HepG2 (cell line): ENCODE measurements around the gene GGA1. TPM values are rescaled to one million over a fixed set of nuclear protein-coding genes. Genes with fewer than 3 reads are reported as not detected.

Source experiments
- SKIL ChIP-seq: sonication (generic); formaldehyde crosslinking; IDR thresholded peaks from 2 replicates; pipeline ENCODE4 v1.8.0; 2022; ENCODE audit warnings: missing genetic modification reagents, mild to moderate bottlenecking, moderate library complexity, borderline replicate concordance
- SOX13 ChIP-seq, 3 experiments: fragments of 450-650 bp in 1 of 3; sonication (generic) in 1 of 3; formaldehyde crosslinking in 1 of 3; IDR thresholded peaks in 2 of 3; conservative IDR thresholded peaks in 1 of 3; 2 replicates each; pipeline versions ENCODE4 v1.5.0 to v1.6.1; 2016 to 2020; ENCODE audit warnings: antibody characterized with exemption in 1 of 3, mild to moderate bottlenecking in 1 of 3, missing compliant biosample characterization in 1 of 3, missing genetic modification reagents in 1 of 3, moderate library complexity in 1 of 3
- TGIF2 ChIP-seq: IDR thresholded peaks from 2 replicates; pipeline ENCODE4 v1.6.1; 2016; ENCODE audit warnings: control low read depth, missing compliant biosample characterization
- ZBTB7B ChIP-seq: sonication (generic); formaldehyde crosslinking; IDR thresholded peaks from 2 replicates; pipeline ENCODE4 v1.4.0; 2020; ENCODE audit warnings: missing genetic modification reagents
- ZFP90 ChIP-seq: sonication (generic); formaldehyde crosslinking; IDR thresholded peaks from 2 replicates; pipeline ENCODE4 v1.8.0; 2022; ENCODE audit warnings: missing genetic modification reagents, mild to moderate bottlenecking, inconsistent platforms, borderline replicate concordance
- ZNF274 ChIP-seq: sonication (generic); formaldehyde crosslinking; IDR thresholded peaks from 2 replicates; pipeline ENCODE4 v1.5.1; 2020; ENCODE audit warnings: mild to moderate bottlenecking, missing genetic modification reagents
- polyA plus RNA-seq, 8 experiments: library from polyadenylated mRNA; depleted of rRNA in 3 of 8; stranded (reverse) in 7 of 8; unstranded in 1 of 8; fragments of >200 nt; fragmentation: Illumina TruSeq in 4 of 8; extraction: Trizol in 4 of 8; gene quantifications; 2 replicates each; pipeline versions ENCODE4 v1.2.1 to v1.2.3, GENCODE V29; 2011 to 2016; ENCODE audit warnings: low read depth in 4 of 8, missing spikeins in 1 of 8, mixed read lengths in 1 of 8; ENCODE audit not compliant: insufficient read depth in 1 of 8
- total RNA-seq, 5 experiments: library from RNA; depleted of rRNA; stranded (reverse); fragments of >200 nt; fragmentation: Illumina TruSeq; extraction: Trizol; gene quantifications; 2 replicates each; pipeline ENCODE4 v1.2.3, GENCODE V29; 2016; ENCODE audit warnings: low read depth in 1 of 5
- TF ChIP-seq, protein P1 (sequence below): sonication (generic); formaldehyde crosslinking; conservative IDR thresholded peaks from 2 replicates; pipeline ENCODE4 v1.4.0; 2020; ENCODE audit warnings: missing genetic modification reagents
- TF ChIP-seq, protein P2 (sequence below): sonication (generic); formaldehyde crosslinking; IDR thresholded peaks from 2 replicates; pipeline ENCODE4 v1.5.0; 2020; ENCODE audit warnings: mild to moderate bottlenecking, missing genetic modification reagents, moderate library complexity
- TF ChIP-seq, protein P3 (sequence below): sonication (generic); formaldehyde crosslinking; IDR thresholded peaks from 2 replicates; pipeline ENCODE4 v1.4.0; 2020; ENCODE audit warnings: mild to moderate bottlenecking, missing genetic modification reagents, borderline replicate concordance
- TF ChIP-seq, protein P4 (sequence below): sonication (generic); formaldehyde crosslinking; IDR thresholded peaks from 2 replicates; pipeline ENCODE4 v1.5.0; 2020; ENCODE audit warnings: mild to moderate bottlenecking, missing genetic modification reagents
- TF ChIP-seq, protein P5 (sequence below): IDR thresholded peaks from 2 replicates; pipeline ENCODE4 v1.6.1; 2016

The GGA1 gene
- total and polyA plus RNA-seq, 2 of the 13 experiments (the other 11 are each of a cell fraction or from before 2014, with no cell fraction given): 29.1 to 87.2 TPM

- peak; percentile 18; the same call in 1 of the 2 replicates for TF ChIP-seq ZBTB7B (CRISPR knock-in tag)
- TF ChIP-seq SKIL (CRISPR knock-in tag): no peak; the same call in 1 of the 2 replicates
- TF ChIP-seq, protein P1, sequence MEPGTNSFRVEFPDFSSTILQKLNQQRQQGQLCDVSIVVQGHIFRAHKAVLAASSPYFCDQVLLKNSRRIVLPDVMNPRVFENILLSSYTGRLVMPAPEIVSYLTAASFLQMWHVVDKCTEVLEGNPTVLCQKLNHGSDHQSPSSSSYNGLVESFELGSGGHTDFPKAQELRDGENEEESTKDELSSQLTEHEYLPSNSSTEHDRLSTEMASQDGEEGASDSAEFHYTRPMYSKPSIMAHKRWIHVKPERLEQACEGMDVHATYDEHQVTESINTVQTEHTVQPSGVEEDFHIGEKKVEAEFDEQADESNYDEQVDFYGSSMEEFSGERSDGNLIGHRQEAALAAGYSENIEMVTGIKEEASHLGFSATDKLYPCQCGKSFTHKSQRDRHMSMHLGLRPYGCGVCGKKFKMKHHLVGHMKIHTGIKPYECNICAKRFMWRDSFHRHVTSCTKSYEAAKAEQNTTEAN (CRISPR knock-in tag): 0 out of 2 replicates have a peak, but pooled peaks have one; percentile 31
- peak; percentile 26; the same call in 1 of the 2 replicates for TF ChIP-seq ZFP90
- TF ChIP-seq, protein P2, sequence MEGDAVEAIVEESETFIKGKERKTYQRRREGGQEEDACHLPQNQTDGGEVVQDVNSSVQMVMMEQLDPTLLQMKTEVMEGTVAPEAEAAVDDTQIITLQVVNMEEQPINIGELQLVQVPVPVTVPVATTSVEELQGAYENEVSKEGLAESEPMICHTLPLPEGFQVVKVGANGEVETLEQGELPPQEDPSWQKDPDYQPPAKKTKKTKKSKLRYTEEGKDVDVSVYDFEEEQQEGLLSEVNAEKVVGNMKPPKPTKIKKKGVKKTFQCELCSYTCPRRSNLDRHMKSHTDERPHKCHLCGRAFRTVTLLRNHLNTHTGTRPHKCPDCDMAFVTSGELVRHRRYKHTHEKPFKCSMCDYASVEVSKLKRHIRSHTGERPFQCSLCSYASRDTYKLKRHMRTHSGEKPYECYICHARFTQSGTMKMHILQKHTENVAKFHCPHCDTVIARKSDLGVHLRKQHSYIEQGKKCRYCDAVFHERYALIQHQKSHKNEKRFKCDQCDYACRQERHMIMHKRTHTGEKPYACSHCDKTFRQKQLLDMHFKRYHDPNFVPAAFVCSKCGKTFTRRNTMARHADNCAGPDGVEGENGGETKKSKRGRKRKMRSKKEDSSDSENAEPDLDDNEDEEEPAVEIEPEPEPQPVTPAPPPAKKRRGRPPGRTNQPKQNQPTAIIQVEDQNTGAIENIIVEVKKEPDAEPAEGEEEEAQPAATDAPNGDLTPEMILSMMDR (CRISPR knock-in tag): peak; percentile 74
- TF ChIP-seq, protein P3, sequence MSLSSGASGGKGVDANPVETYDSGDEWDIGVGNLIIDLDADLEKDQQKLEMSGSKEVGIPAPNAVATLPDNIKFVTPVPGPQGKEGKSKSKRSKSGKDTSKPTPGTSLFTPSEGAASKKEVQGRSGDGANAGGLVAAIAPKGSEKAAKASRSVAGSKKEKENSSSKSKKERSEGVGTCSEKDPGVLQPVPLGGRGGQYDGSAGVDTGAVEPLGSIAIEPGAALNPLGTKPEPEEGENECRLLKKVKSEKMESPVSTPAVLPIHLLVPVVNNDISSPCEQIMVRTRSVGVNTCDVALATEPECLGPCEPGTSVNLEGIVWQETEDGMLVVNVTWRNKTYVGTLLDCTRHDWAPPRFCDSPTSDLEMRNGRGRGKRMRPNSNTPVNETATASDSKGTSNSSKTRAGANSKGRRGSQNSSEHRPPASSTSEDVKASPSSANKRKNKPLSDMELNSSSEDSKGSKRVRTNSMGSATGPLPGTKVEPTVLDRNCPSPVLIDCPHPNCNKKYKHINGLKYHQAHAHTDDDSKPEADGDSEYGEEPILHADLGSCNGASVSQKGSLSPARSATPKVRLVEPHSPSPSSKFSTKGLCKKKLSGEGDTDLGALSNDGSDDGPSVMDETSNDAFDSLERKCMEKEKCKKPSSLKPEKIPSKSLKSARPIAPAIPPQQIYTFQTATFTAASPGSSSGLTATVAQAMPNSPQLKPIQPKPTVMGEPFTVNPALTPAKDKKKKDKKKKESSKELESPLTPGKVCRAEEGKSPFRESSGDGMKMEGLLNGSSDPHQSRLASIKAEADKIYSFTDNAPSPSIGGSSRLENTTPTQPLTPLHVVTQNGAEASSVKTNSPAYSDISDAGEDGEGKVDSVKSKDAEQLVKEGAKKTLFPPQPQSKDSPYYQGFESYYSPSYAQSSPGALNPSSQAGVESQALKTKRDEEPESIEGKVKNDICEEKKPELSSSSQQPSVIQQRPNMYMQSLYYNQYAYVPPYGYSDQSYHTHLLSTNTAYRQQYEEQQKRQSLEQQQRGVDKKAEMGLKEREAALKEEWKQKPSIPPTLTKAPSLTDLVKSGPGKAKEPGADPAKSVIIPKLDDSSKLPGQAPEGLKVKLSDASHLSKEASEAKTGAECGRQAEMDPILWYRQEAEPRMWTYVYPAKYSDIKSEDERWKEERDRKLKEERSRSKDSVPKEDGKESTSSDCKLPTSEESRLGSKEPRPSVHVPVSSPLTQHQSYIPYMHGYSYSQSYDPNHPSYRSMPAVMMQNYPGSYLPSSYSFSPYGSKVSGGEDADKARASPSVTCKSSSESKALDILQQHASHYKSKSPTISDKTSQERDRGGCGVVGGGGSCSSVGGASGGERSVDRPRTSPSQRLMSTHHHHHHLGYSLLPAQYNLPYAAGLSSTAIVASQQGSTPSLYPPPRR (CRISPR knock-in tag): peak; percentile 41; the same call in 1 of the 2 replicates
- TF ChIP-seq TGIF2: peak; percentile 90
- TF ChIP-seq, protein P4, sequence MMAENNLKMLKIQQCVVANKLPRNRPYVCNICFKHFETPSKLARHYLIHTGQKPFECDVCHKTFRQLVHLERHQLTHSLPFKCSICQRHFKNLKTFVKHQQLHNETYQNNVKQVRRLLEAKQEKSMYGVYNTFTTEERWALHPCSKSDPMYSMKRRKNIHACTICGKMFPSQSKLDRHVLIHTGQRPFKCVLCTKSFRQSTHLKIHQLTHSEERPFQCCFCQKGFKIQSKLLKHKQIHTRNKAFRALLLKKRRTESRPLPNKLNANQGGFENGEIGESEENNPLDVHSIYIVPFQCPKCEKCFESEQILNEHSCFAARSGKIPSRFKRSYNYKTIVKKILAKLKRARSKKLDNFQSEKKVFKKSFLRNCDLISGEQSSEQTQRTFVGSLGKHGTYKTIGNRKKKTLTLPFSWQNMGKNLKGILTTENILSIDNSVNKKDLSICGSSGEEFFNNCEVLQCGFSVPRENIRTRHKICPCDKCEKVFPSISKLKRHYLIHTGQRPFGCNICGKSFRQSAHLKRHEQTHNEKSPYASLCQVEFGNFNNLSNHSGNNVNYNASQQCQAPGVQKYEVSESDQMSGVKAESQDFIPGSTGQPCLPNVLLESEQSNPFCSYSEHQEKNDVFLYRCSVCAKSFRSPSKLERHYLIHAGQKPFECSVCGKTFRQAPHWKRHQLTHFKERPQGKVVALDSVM (CRISPR knock-in tag): peak; percentile 37; the same call in 1 of the 2 replicates
- TF ChIP-seq SOX13 (IDR thresholded peaks at IDR 0.05): no peak
- peak in 1 of 2 experiments; percentile 64; a peak in 2 of 4 replicates for TF ChIP-seq SOX13 (CRISPR knock-in tag; conservative IDR thresholded peaks at IDR 0.05 in 1 of 2, IDR thresholded peaks at IDR 0.05 in 1 of 2)
- TF ChIP-seq ZNF274 (CRISPR knock-in tag): no peak
- TF ChIP-seq, protein P5, sequence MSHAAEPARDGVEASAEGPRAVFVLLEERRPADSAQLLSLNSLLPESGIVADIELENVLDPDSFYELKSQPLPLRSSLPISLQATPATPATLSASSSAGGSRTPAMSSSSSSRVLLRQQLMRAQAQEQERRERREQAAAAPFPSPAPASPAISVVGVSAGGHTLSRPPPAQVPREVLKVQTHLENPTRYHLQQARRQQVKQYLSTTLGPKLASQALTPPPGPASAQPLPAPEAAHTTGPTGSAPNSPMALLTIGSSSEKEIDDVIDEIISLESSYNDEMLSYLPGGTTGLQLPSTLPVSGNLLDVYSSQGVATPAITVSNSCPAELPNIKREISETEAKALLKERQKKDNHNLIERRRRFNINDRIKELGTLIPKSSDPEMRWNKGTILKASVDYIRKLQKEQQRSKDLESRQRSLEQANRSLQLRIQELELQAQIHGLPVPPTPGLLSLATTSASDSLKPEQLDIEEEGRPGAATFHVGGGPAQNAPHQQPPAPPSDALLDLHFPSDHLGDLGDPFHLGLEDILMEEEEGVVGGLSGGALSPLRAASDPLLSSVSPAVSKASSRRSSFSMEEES (CRISPR knock-in tag): peak; percentile 52; the same call in 1 of the 2 replicates
Measured at GRCh38 chr22:37661160-37661924, 52.7 kb downstream of the GGA1 start (continued).
